Heart left ventricle (tissue), 16 donors: Measurements from ENCODE around the gene ZSCAN20. TPM values are rescaled to one million over a fixed set of nuclear protein-coding genes. Genes with fewer than 3 reads are reported as not detected.

Experiments
- ATAC-seq, 4 donors: fragments of 200-7000 bp; cut with Tn5 transposase; one replicate each; pipeline ENCODE4 v1.9.1; 2020 to 2022; ENCODE audit warnings: moderate library complexity in 4 of 4, mild to moderate bottlenecking in 3 of 4, moderate number of reproducible peaks in 1 of 4
- DNase-seq, 5 donors: peaks; one replicate each; pipeline ENCODE4 v3.0.0-alpha.2; 2020
- H3K27ac ChIP-seq, 12 donors: fragments of 200-600 bp; sonication (generic) in 4 of 12; one replicate each; pipeline versions ENCODE4 v1.5.0 to v1.8.0; 2016 to 2022; ENCODE audit warnings: mild to moderate bottlenecking in 2 of 12
- H3K27me3 ChIP-seq, 9 donors: fragments of 200-600 bp; sonication (generic) in 2 of 9; one replicate each; pipeline versions ENCODE4 v1.5.1 to v1.8.0; 2016 to 2022; ENCODE audit warnings: mild to moderate bottlenecking in 3 of 9
- H3K36me3 ChIP-seq, 9 donors: fragments of 200-600 bp; sonication (generic) in 2 of 9; one replicate each; pipeline versions ENCODE4 v1.5.0 to v1.8.0; 2018 to 2022; ENCODE audit warnings: mild to moderate bottlenecking in 2 of 9
- H3K4me1 ChIP-seq, 12 donors: fragments of 200-600 bp; sonication (generic) in 4 of 12; one replicate each; pipeline versions ENCODE4 v1.5.0 to v1.8.0; 2016 to 2022; ENCODE audit warnings: mild to moderate bottlenecking in 3 of 12
- H3K4me3 ChIP-seq, 12 donors: fragments of 200-600 bp; sonication (generic) in 4 of 12; one replicate each; pipeline versions ENCODE4 v1.5.0 to v1.8.0; 2017 to 2022; ENCODE audit warnings: mild to moderate bottlenecking in 9 of 12, moderate library complexity in 4 of 12
- H3K9me3 ChIP-seq, 12 donors: fragments of 200-600 bp; sonication (generic) in 4 of 12; one replicate each; pipeline versions ENCODE4 v1.5.0 to v1.8.0; 2016 to 2022; ENCODE audit warnings: mild to moderate bottlenecking in 1 of 12
- CTCF ChIP-seq, 12 donors: fragments of 200-600 bp; sonication (generic) in 4 of 12; IDR thresholded peaks; one replicate each; pipeline versions ENCODE4 v1.5.0 to v1.8.0; 2018 to 2022; ENCODE audit warnings: antibody characterized with exemption in 12 of 12, mild to moderate bottlenecking in 5 of 12
- POLR2A ChIP-seq, 2 donors: fragments of 450-650 bp; IDR thresholded peaks; one replicate each; pipeline ENCODE4 v1.6.1; 2017; ENCODE audit warnings: antibody characterized with exemption in 2 of 2, mild to moderate bottlenecking in 2 of 2, moderate library complexity in 2 of 2
- WGBS, 4 donors: extraction: QIAGEN DNeasy Blood & Tissue Kit in 2 of 4; methylation state at CpG; one replicate each; pipeline versions ENCODE4 v1.1.5 to v1.1.7; 2013 to 2018; 5-methylcytosine and 5-hydroxymethylcytosine counted together
- intact Hi-C, 10 donors: fragments of 100-400 bp; cut with DNase I; formaldehyde crosslinking; loops; one replicate each; pipeline versions ENCODE4 v1.11.1 to v1.14.2; 2022
- polyA plus RNA-seq, 2 donors: library from polyadenylated mRNA; stranded (reverse); fragments of 200-250 nt; gene quantifications; one replicate each; pipeline ENCODE4 v1.2.3, GENCODE V29; 2013
- total RNA-seq, 9 donors: library from RNA; depleted of rRNA in 2 of 9; stranded (reverse); fragments of >200 nt in 2 of 9; fragmentation: NEBNext Ultra II Directional in 3 of 9; extraction: Animal tissue kit (Norgen Biotek cat#: 25700) in 3 of 9; gene quantifications; one replicate each; pipeline versions ENCODE4 v1.1.0 to v1.2.4, GENCODE V29; 2016 to 2023
- donor health status: ischemic (EF 13 %, LVEDD 7.1; RV severe dilation, severe dysfunction).
- donor health status: healthy with polysubstance abuse.
- donor health status: DM: no; HTN: yes; CAD: no.
- donor health status: DM: no; HTN: no; CAD: no.
- donor health status: ischemic (EF 25% LVEDD 6.9; RV normal size, moderate dysfunction).
- donor health status: ischemic (EF 25% LVEDD 5.7; RV mildly dilated, moderate dysfunction).
- donor health status: healthy.
- donor health status: DM: yes; HTN: yes; CAD: no.
- donor health status: ischemic (EF 35%, LVEDD 5.7; RV mildly dilated, moderate dysfunction).
- donor health status: nonischemic (EF 11% LVEDD 7.7; RV severe dilation, severe dysfunction).
- donor health status: DM: yes; HTN: yes; CAD: no.
- donor health status: PGD.
- donor health status: ischemic (EF 29% LVEDD 5.4; RV normal size, mild dysfunction).
- donor health status: nonischemic (EF 23%, LVEDD 6.1; RV moderate dilation, normal function).

ZSCAN20 gene
- total and polyA plus RNA-seq, 11 donors, result 1.4 to 8.8 (median 6.0) TPM

- no peak overlapping the region for H3K4me3 ChIP-seq
- WGBS, 4 donors, result 24 to 44% (median 34%) methylated on average over 3 to 6 of the region's 6 CpGs
- H3K36me3 ChIP-seq, result no peaks in the 10 kb centered on the region
- ATAC-seq (peak; percentile 59 to 78 (median 62)), DNase-seq (peak in 1 of 5 donors; percentile 31)
- H3K27me3 ChIP-seq, result no peaks in the 10 kb centered on the region
- H3K9me3 ChIP-seq, result no peaks in the 10 kb centered on the region
- H3K27ac ChIP-seq, result peak overlapping the region in 8 of 12 donors; percentile 6 to 56 (median 26)
- TF ChIP-seq CTCF (IDR thresholded peaks at IDR 0.05) (no peak), POLR2A (IDR thresholded peaks at IDR 0.05) (no peak)
- peaks cover 3 to 30% (median 10%) of the 10 kb centered on the region in 12 donors for H3K4me1 ChIP-seq
- intact Hi-C loops, result no loop called here
These were observed 28.7 kb upstream of the ZSCAN20 start for GRCh38 chr1:33443705-33444180.

GRCh38 chr1:33445108-33445507 lies 27.3 kb upstream of the ZSCAN20 start:
- Histone ChIP-seq H3K4me1 (peaks cover 3 to 28% (median 10%) of the 10 kb centered on the region in 12 donors), H3K9me3 (no peaks in the 10 kb centered on the region), H3K4me3 (no peak overlapping the region), H3K36me3 (no peaks in the 10 kb centered on the region), H3K27me3 (no peaks in the 10 kb centered on the region), H3K27ac (no peak overlapping the region)
- TF ChIP-seq CTCF (IDR thresholded peaks at IDR 0.05), result no peak
- no peak for TF ChIP-seq POLR2A (IDR thresholded peaks at IDR 0.05)
- intact Hi-C loops, result no loop called here
- WGBS, 4 donors, result 79 to 81% (median 79%) methylated on average over 6 of the region's 6 CpGs
- ATAC-seq (no peak), DNase-seq (no peak)

GRCh38 chr1:33446590-33446989 lies 25.9 kb upstream of the ZSCAN20 start:
- intact Hi-C loops, result no loop called here
- no peaks in the 10 kb centered on the region for H3K27me3 ChIP-seq
- H3K27ac ChIP-seq, result no peak overlapping the region
- no peaks in the 10 kb centered on the region for H3K36me3 ChIP-seq
- ATAC-seq, result no peak
- no peak for DNase-seq
- no peak overlapping the region for H3K4me3 ChIP-seq
- H3K4me1 ChIP-seq, result peaks cover 3 to 20% (median 10%) of the 10 kb centered on the region in 12 donors
- no peaks in the 10 kb centered on the region for H3K9me3 ChIP-seq
- 86 to 88% (median 86%) methylated on average over 3 of the region's 3 CpGs for WGBS, 4 donors
- TF ChIP-seq POLR2A (IDR thresholded peaks at IDR 0.05), result no peak
- no peak for TF ChIP-seq CTCF (IDR thresholded peaks at IDR 0.05)

- intact Hi-C loops, result loop anchor here in 7 of 10 donors (2.0 to 10.0 kb wide), 7 partner anchors 18 to 240 kb away; no protein-coding TSS in a partner anchor
- DNase-seq (no peak), ATAC-seq (no peak)
- Histone ChIP-seq H3K27ac (peak overlapping the region in 2 of 12 donors; percentile 62 to 66), H3K36me3 (no peaks in the 10 kb centered on the region), H3K9me3 (peaks cover 0 to 5% (median 0%) of the 10 kb centered on the region in 12 donors), H3K4me3 (no peak overlapping the region), H3K4me1 (peaks cover 0 to 37% (median 9%) of the 10 kb centered on the region in 12 donors), H3K27me3 (no peaks in the 10 kb centered on the region)
- TF ChIP-seq POLR2A (IDR thresholded peaks at IDR 0.05) (no peak), CTCF (IDR thresholded peaks at IDR 0.05) (no peak)
- WGBS, 4 donors, result 91 to 93% (median 93%) methylated on average over 6 to 8 of the region's 8 CpGs
These were observed 17.7 kb upstream of the ZSCAN20 start for GRCh38 chr1:33454646-33455282.
